ENCODE data around the gene KCNK17. TPM values are rescaled to one million over a fixed set of nuclear protein-coding genes. Genes with fewer than 3 reads are reported as not detected.

KCNK17 gene
- total and polyA plus RNA-seq, 8 donors: 0.15 to 1.1 (median 0.57) TPM; not detected in 4

Other genes starting within 250 kb of the KCNK17 start
- 10 to 100 TPM in 2 of 5 donors, 1 to 10 TPM in 3; 1.2 to 24.8 (median 4.9) TPM for gene SAYSD1, start 199.2 kb downstream of the KCNK17 start, total RNA-seq
- gene SAYSD1, start 199.2 kb downstream of the KCNK17 start, polyA plus RNA-seq: 1 to 10 TPM; 6.6 to 9.9 (median 8.9) TPM
- 10 to 100 TPM in 4 of 5 donors, 1 to 10 TPM in 1; 6.7 to 30.7 (median 15.8) TPM for gene KCNK5, start 84.9 kb downstream of the KCNK17 start, total RNA-seq
- 1 to 10 TPM; 4.9 to 6.0 (median 5.3) TPM for gene KCNK5, start 84.9 kb downstream of the KCNK17 start, polyA plus RNA-seq
- gene KCNK16, start 8.3 kb upstream of the KCNK17 start, total RNA-seq: under 1 TPM in 1 of 5 donors, not detected in 4; 0.73 TPM
- gene KCNK16, start 8.3 kb upstream of the KCNK17 start, polyA plus RNA-seq: under 1 TPM in 1 of 3 donors, not detected in 2; 0.37 TPM

Data from stomach (tissue), 8 donors.